Measurements from ENCODE around the gene FOXN3.

- no peak for TF ChIP-seq POLR2A (IDR thresholded peaks at IDR 0.05)
- no peak for TF ChIP-seq POLR2AphosphoS5 (IDR thresholded peaks at IDR 0.05)
Observed at GRCh38 chr14:89371585-89372511, 45.2 kb downstream of the FOXN3 start.
